K562 (cell line): Measurements from ENCODE around the gene FERD3L. TPM values are rescaled to one million over a fixed set of nuclear protein-coding genes. Genes with fewer than 3 reads are reported as not detected.

ENCODE experiments used
- ATAC-seq: fragments of 200-7000 bp; cut with Tn5 transposase; 3 replicates; pipeline ENCODE4 v1.9.1; 2020; ENCODE audit warnings: moderate library complexity
- BruUV-seq: library from RNA; stranded (reverse); fragments of 400-500 nt; replicated peaks from 2 replicates; lab custom pipeline; 2021; lab: Mats Ljungman, UMichigan
- CTCF ChIA-PET: fragments of 300-600 bp; formaldehyde crosslinking; extraction: SDS; loops from one replicate; lab custom pipeline; 2021; ENCODE audit warnings: low intra/inter-chr PET ratio; lab: Yijun Ruan, JAX
- POLR2A ChIA-PET: fragments of 300-600, 350-650 bp; sonication (Branson Sonifier 250); formaldehyde crosslinking; extraction: SDS; loops from one replicate; lab custom pipeline; 2021; ENCODE audit warnings: antibody characterized with exemption, inconsistent platforms; lab: Yijun Ruan, JAX
- DNase-seq, 4 experiments: peaks; one replicate each; pipeline versions ENCODE4 v3.0.0 to v3.0.0-alpha.2; 2011 to 2018; ENCODE audit warnings: low spot score in 3 of 4, mixed read lengths in 3 of 4; ENCODE audit errors: extremely low read depth in 1 of 4
- FAIRE-seq: peaks from 2 replicates; lab custom pipeline; 2011; peaks lifted over from hg19 to GRCh38; lab: Jason Lieb, UNC
- H2AFZ ChIP-seq: 2 replicates; pipeline ENCODE4 v1.6.0; 2011; ENCODE audit warnings: low read depth, low read length, control low read depth, inconsistent platforms
- H3K27ac ChIP-seq: fragments of 200-600 bp; 3 replicates; pipeline ENCODE4 v1.8.0; 2011; ENCODE audit warnings: low read depth, mild to moderate bottlenecking, control low read depth, inconsistent platforms, low read length, moderate library complexity, mixed read lengths; ENCODE audit errors: extremely low read depth
- H3K27me3 ChIP-seq, 2 experiments: fragments of 300-600 bp in 1 of 2; 2 replicates in 1 of 2; 3 replicates in 1 of 2; pipeline versions ENCODE4 v1.6.0 to v1.8.0; 2011; ENCODE audit warnings: inconsistent platforms in 2 of 2, low read length in 2 of 2, mild to moderate bottlenecking in 1 of 2, mixed read lengths in 1 of 2, moderate library complexity in 1 of 2; ENCODE audit not compliant: control insufficient read depth in 2 of 2, insufficient read depth in 2 of 2
- H3K36me3 ChIP-seq: fragments of 300-600 bp; 3 replicates; pipeline ENCODE4 v1.8.0; 2011; ENCODE audit warnings: mild to moderate bottlenecking, low read length, inconsistent platforms; ENCODE audit not compliant: control insufficient read depth, insufficient read depth
- H3K4me1 ChIP-seq, 2 experiments: fragments of 200-600 bp in 1 of 2; replicated peaks in 1 of 2; 2 replicates in 1 of 2; 3 replicates in 1 of 2; pipeline versions ENCODE4 v1.5.1 to v1.8.0; 2011; ENCODE audit warnings: inconsistent platforms in 2 of 2, low read length in 2 of 2, mild to moderate bottlenecking in 1 of 2, mixed read lengths in 1 of 2, moderate library complexity in 1 of 2; ENCODE audit not compliant: control insufficient read depth in 2 of 2, insufficient read depth in 2 of 2
- H3K4me2 ChIP-seq: 2 replicates; pipeline ENCODE4 v1.6.1; 2011; ENCODE audit warnings: low read length, control low read depth, inconsistent platforms, mixed read lengths; ENCODE audit not compliant: insufficient read depth
- H3K4me3 ChIP-seq: fragments of 200-600 bp; sonication (generic), shearing (Covaris generic); 2 replicates; pipeline ENCODE4 v1.5.1; 2016; ENCODE audit warnings: control low read depth, inconsistent platforms
- H3K79me2 ChIP-seq: fragments of 200-600 bp; 3 replicates; pipeline ENCODE4 v1.8.0; 2011; ENCODE audit warnings: low read length, inconsistent platforms; ENCODE audit not compliant: control insufficient read depth, insufficient read depth
- H3K9ac ChIP-seq, 2 experiments: 2 replicates each; pipeline versions ENCODE4 v1.6.0 to v1.6.1; 2011; ENCODE audit warnings: low read depth in 2 of 2, low read length in 2 of 2, control low read depth in 1 of 2, inconsistent platforms in 1 of 2, mild to moderate bottlenecking in 1 of 2, mixed read lengths in 1 of 2; ENCODE audit not compliant: insufficient read depth in 1 of 2
- H3K9me1 ChIP-seq: one replicate; pipeline ENCODE4 v1.6.0; 2011; ENCODE audit warnings: inconsistent platforms, mild to moderate bottlenecking, low read length, moderate library complexity; ENCODE audit not compliant: control insufficient read depth, insufficient read depth
- H3K9me3 ChIP-seq: replicated peaks from 2 replicates; pipeline ENCODE4 v1.5.1; 2011; ENCODE audit warnings: low read depth, low read length, inconsistent platforms; ENCODE audit not compliant: control insufficient read depth, insufficient read depth
- H4K20me1 ChIP-seq: replicated peaks from 2 replicates; pipeline ENCODE4 v1.6.1; 2011; ENCODE audit warnings: low read length, inconsistent platforms, mixed read lengths; ENCODE audit not compliant: control insufficient read depth, insufficient read depth
- E2F1 ChIP-seq: sonication (generic); formaldehyde crosslinking; IDR thresholded peaks from 2 replicates; pipeline ENCODE4 v1.8.1; 2023; ENCODE audit warnings: mild to moderate bottlenecking, missing genetic modification reagents, moderate library complexity
- EGR1 ChIP-seq: fragments of 450-650 bp; conservative IDR thresholded peaks from 2 replicates; pipeline ENCODE4 v1.6.1; 2017; ENCODE audit warnings: mild to moderate bottlenecking
- ESRRB ChIP-seq: fragments of 250-450 bp; sonication (Bioruptor Pico); IDR thresholded peaks from 2 replicates; pipeline ENCODE4 v1.5.0; 2020; ENCODE audit warnings: mild to moderate bottlenecking, moderate library complexity, borderline replicate concordance
- HDGF ChIP-seq: fragments of 450-650 bp; IDR thresholded peaks from 2 replicates; pipeline ENCODE4 v1.6.1; 2016
- ILF3 ChIP-seq: fragments of 450-650 bp; IDR thresholded peaks from 2 replicates; pipeline ENCODE4 v1.6.1; 2018; ENCODE audit warnings: antibody characterized with exemption, mild to moderate bottlenecking, moderate library complexity, borderline replicate concordance
- STAT5A ChIP-seq: IDR thresholded peaks from 2 replicates; pipeline ENCODE4 v1.6.1; 2012; ENCODE audit warnings: low read length, inconsistent platforms, borderline replicate concordance
- ZNF311 ChIP-seq: fragments of 250-450 bp; sonication (Bioruptor Pico); IDR thresholded peaks from 2 replicates; pipeline ENCODE4 v1.4.0; 2020; ENCODE audit warnings: mild to moderate bottlenecking, moderate library complexity
- WGBS: fragments of 100-300 bp; shearing (Covaris generic); methylation state at CpG from one replicate; pipeline ENCODE4 v1.1.6; 2016; ENCODE audit warnings: low coverage, mixed read lengths; ENCODE audit not compliant: insufficient coverage; ENCODE audit errors: missing lambda C conversion rate; 5-methylcytosine and 5-hydroxymethylcytosine counted together
- in situ Hi-C: fragments of 300-500 bp; cut with MboI; formaldehyde crosslinking; loops from 4 replicates; pipeline ENCODE4 v1.15.0; 2018; ENCODE audit warnings: inconsistent platforms, mixed read lengths
- intact Hi-C: fragments of 100-400 bp; cut with micrococcal nuclease; formaldehyde crosslinking; loops from 2 replicates; pipeline ENCODE4 v1.14.2; 2022
- polyA plus RNA-seq, 8 experiments: library from polyadenylated mRNA; depleted of rRNA in 4 of 8; stranded (reverse) in 5 of 8; unstranded in 3 of 8; fragments of >200 nt; fragmentation: Nextera tagmentation in 2 of 8; fragmentation: Illumina TruSeq in 1 of 8; extraction: Ambion mirVana in 2 of 8; extraction: Trizol in 1 of 8; gene quantifications; 2 replicates each; pipeline versions ENCODE4 v1.2.1 to v1.2.3, GENCODE V29; 2011 to 2014; ENCODE audit warnings: inconsistent platforms in 1 of 8, missing spikeins in 1 of 8
- total RNA-seq, 7 experiments: library from RNA; depleted of rRNA in 6 of 7; stranded (reverse); fragments of >200 nt in 6 of 7; fragmentation: Illumina TruSeq in 2 of 7; extraction: Trizol in 2 of 7; gene quantifications; 2 replicates each; pipeline versions ENCODE4 v1.2.1 to v1.2.3, GENCODE V29; 2011 to 2021; ENCODE audit warnings: low replicate concordance in 1 of 7

The FERD3L gene
- total and polyA plus RNA-seq, 9 of the 15 experiments (the other 6 are each of a cell fraction or from before 2014, with no cell fraction given): not detected

- no peaks in the 10 kb centered on the region for H3K9me1 ChIP-seq
- no peak overlapping the region for H3K4me2 ChIP-seq
- intact Hi-C loops: no loop called here
- in situ Hi-C loops: no loop called here
- no peak overlapping the region for H3K4me3 ChIP-seq
- H3K27ac ChIP-seq: no peak overlapping the region
- no peak for DNase-seq
- H3K4me1 ChIP-seq: no peaks in the 10 kb centered on the region
- H3K9ac ChIP-seq: no peak overlapping the region
- H3K9me3 ChIP-seq: no peaks in the 10 kb centered on the region
- no peak for ATAC-seq
- TF ChIP-seq STAT5A: no peak
- no peak for TF ChIP-seq HDGF
- no peak for TF ChIP-seq ESRRB (CRISPR knock-in tag)
- TF ChIP-seq ILF3: no peak
- TF ChIP-seq E2F1 (CRISPR knock-in tag): no peak
- no peak for TF ChIP-seq ZNF311 (CRISPR knock-in tag)
- no peak for TF ChIP-seq EGR1
- 0% methylated on average over 1 of the region's 1 CpG for WGBS
- no peaks in the 10 kb centered on the region for H3K27me3 ChIP-seq
- FAIRE-seq: no peak
- no peaks in the 10 kb centered on the region for H3K36me3 ChIP-seq
- no peak overlapping the region for H2AFZ ChIP-seq
- no TSS peak for BruUV-seq
- ChIA-PET CTCF (no interaction called here), POLR2A (no interaction called here)
- no peaks in the 10 kb centered on the region for H3K79me2 ChIP-seq
- no peaks in the 10 kb centered on the region for H4K20me1 ChIP-seq
Observed at GRCh38 chr7:19128856-19129255, 16.4 kb downstream of the FERD3L start.
